ENCODE data around the gene TRIB2.

Gene TRIB2

GRCh38 chr2:12700989-12701388, 15.7 kb upstream of the TRIB2 start:
- DNase-seq, result no peak

- no peak for DNase-seq
Measured at GRCh38 chr2:12701786-12702167, 15.0 kb upstream of the TRIB2 start.

- no peak for DNase-seq
Measured at GRCh38 chr2:12702168-12703121, 14.3 kb upstream of the TRIB2 start.

- no peak for DNase-seq
Measured at GRCh38 chr2:12704378-12704777, 12.4 kb upstream of the TRIB2 start.

GRCh38 chr2:12705230-12705629, 11.5 kb upstream of the TRIB2 start:
- DNase-seq, result peak; percentile 45

GRCh38 chr2:12705742-12706141, 11.0 kb upstream of the TRIB2 start:
- peak; percentile 88 for DNase-seq

- no peak for DNase-seq
Measured at GRCh38 chr2:12708508-12709206, 8.1 kb upstream of the TRIB2 start.

- DNase-seq, result no peak
Measured at GRCh38 chr2:12709207-12709522, 7.6 kb upstream of the TRIB2 start.

GRCh38 chr2:12710301-12710700, 6.4 kb upstream of the TRIB2 start:
- DNase-seq, result no peak

- no peak for DNase-seq
Measured at GRCh38 chr2:12711339-12711738, 5.4 kb upstream of the TRIB2 start.

- DNase-seq, result no peak
Measured at GRCh38 chr2:12712881-12713280, 3.9 kb upstream of the TRIB2 start.

GRCh38 chr2:12714391-12715221, 2.1 kb upstream of the TRIB2 start:
- no peak for DNase-seq

GRCh38 chr2:12715258-12716031, 1.3 kb upstream of the TRIB2 start:
- peak; percentile 11 for DNase-seq

GRCh38 chr2:12716032-12716281, 779 bp upstream of the TRIB2 start:
- peak; percentile 94 for DNase-seq

GRCh38 chr2:12717191-12718014, 667 bp downstream of the TRIB2 start:
- peak; percentile 65 for DNase-seq

GRCh38 chr2:12718015-12718671, 1.4 kb downstream of the TRIB2 start:
- peak; percentile 47 for DNase-seq

- DNase-seq, result peak; percentile 14
Measured at GRCh38 chr2:12718711-12719399, 2.1 kb downstream of the TRIB2 start.

- no peak for DNase-seq
Measured at GRCh38 chr2:12719400-12720277, 2.9 kb downstream of the TRIB2 start.

GRCh38 chr2:12720278-12720620, 3.5 kb downstream of the TRIB2 start:
- DNase-seq, result peak; percentile 9

Measured in hematopoietic multipotent progenitor cell treated with erythropoietin and hydrocortisone succinate and interleukin-3 and kit ligand, for 8 days (in vitro differentiated cells).